Measurements from ENCODE around the gene ZBTB8A. TPM values are rescaled to one million over a fixed set of nuclear protein-coding genes. Genes with fewer than 3 reads are reported as not detected.

ZBTB8A gene
- total RNA-seq, result 10 to 100 TPM in 1 of 4 donors, 1 to 10 TPM in 3; 2.2 to 21.1 (median 6.6) TPM

DNA sequence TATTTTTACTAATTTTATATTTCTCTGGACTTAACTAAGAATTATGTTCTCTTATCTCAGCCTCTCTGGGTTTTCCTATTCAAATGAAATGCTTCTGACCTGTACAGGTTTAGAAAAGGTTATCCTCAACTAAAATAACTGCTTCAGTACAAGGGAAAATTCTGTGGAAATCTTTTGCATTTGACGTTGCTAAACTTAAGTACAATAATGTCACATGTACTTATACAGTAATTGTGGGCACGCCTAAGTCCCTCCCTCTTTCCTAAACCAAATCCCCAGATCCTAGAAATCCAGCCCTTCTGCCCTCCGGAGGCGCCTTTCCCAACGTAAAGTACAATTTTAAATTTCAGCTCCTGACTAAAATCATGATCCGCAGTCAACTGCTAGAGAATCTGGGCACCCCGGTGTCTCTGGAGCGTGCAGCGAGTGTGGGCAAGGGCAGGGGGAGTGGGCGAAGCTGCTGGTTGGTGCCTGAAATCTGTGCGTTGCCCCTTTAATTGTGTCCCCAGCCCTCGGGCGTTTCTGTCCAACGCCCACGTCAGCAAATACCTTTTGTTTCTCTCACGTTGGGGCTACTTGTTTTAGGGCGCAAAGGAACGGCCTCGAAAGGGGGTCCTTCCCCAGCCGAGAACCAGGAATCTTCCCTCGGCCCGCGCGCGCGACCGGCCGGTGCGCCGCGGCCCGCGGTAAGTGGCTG, at the start of gene ZBTB8A:
ZBTB8A (plus strand) TSS at position 541 of the 697 bp plus-strand sequence. CDS start 53,505 bp downstream, outside the sequence.
- no peak for TF ChIP-seq EP300 (IDR thresholded peaks at IDR 0.05; ENCODE audit: low read depth)
- TF ChIP-seq, protein P1, sequence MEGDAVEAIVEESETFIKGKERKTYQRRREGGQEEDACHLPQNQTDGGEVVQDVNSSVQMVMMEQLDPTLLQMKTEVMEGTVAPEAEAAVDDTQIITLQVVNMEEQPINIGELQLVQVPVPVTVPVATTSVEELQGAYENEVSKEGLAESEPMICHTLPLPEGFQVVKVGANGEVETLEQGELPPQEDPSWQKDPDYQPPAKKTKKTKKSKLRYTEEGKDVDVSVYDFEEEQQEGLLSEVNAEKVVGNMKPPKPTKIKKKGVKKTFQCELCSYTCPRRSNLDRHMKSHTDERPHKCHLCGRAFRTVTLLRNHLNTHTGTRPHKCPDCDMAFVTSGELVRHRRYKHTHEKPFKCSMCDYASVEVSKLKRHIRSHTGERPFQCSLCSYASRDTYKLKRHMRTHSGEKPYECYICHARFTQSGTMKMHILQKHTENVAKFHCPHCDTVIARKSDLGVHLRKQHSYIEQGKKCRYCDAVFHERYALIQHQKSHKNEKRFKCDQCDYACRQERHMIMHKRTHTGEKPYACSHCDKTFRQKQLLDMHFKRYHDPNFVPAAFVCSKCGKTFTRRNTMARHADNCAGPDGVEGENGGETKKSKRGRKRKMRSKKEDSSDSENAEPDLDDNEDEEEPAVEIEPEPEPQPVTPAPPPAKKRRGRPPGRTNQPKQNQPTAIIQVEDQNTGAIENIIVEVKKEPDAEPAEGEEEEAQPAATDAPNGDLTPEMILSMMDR (IDR thresholded peaks at IDR 0.05), result peak in 1 of 5 experiments; percentile 13
- TF ChIP-seq POLR2AphosphoS5 (IDR thresholded peaks at IDR 0.05), result peak in 2 of 3 donors; percentile 52
- TF ChIP-seq POLR2A (IDR thresholded peaks at IDR 0.05), result peak; percentile 21
- H3K36me3 ChIP-seq, result no peaks in the 10 kb centered on the region
- peak; percentile 64 for DNase-seq
- H3K27ac ChIP-seq, result peak within 1 kb of the TSS; percentile 82 to 90 (median 86)
- in situ Hi-C loops (cut with MboI; ENCODE audit: low pct_ligation_motif_present in 1 of 4, low pct_unique_long_range_greater_than_20kb in 1 of 4, low sequenced_read_pairs in 3 of 4) (no loop called here), intact Hi-C loops (cut with DNase I; ENCODE audit: low total_unique reads) (no loop called here)
- 0 to 1% methylated on average over 6 to 17 of the region's 33 CpGs for WGBS, 2 donors (ENCODE audit: low coverage in 1 of 2)
- H3K27me3 ChIP-seq, result no peaks in the 10 kb centered on the region
- peak within 1 kb of the TSS; percentile 48 to 71 (median 62) for H3K4me3 ChIP-seq
- H3K9me3 ChIP-seq, result no peaks in the 10 kb centered on the region
- peaks cover 0 to 20% (median 9%) of the 10 kb centered on the region in 4 donors for H3K4me1 ChIP-seq

DNA sequence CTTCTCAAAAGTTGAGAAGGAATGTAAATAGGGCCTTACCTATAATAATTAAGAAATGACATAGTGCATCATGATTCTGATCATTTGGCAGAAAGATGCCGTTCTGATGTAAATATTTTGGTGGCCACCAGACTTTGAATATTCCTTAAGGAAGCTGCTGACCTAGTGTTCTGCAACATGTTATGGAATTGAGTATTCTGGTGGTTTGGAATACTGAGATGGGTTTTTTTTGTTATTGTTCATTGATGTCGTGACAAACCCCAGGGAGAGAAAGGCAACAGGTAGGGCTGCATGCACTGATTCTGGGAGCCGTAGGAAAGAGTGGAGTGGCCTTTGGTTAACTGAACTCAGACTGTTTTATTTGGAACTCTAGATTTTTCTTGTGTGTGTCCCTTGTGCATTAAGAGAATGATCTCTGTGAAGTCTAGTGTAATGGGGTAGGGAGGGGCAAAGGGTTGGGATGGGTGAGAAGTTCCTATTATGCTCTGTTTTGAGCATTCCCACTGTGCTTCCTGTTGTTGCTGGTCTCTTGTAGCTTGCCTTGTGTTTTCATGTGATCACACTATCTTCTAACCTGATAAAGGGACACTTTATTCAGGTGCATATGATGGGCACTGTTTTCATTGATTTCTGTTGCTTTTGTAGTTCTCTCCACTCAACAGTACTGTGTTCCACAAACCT, 49.3 kb upstream of the ZBTB8A start:
- 67 to 83% methylated on average over 1 to 3 of the region's 3 CpGs for WGBS, 2 donors (ENCODE audit: low coverage in 1 of 2)
- Histone ChIP-seq H3K9me3 (no peaks in the 10 kb centered on the region), H3K27me3 (no peaks in the 10 kb centered on the region), H3K27ac (no peak overlapping the region), H3K36me3 (no peaks in the 10 kb centered on the region), H3K4me1 (peaks cover 0 to 7% (median 0%) of the 10 kb centered on the region in 4 donors), H3K4me3 (no peak overlapping the region)
- DNase-seq, result no peak
- intact Hi-C loops (cut with DNase I; ENCODE audit: low total_unique reads), result no loop called here
- TF ChIP-seq EP300 (IDR thresholded peaks at IDR 0.05; ENCODE audit: low read depth) (no peak), POLR2AphosphoS5 (IDR thresholded peaks at IDR 0.05) (no peak), POLR2A (IDR thresholded peaks at IDR 0.05) (no peak)
- TF ChIP-seq, protein P1 (IDR thresholded peaks at IDR 0.05), result no peak
- in situ Hi-C loops (cut with MboI; ENCODE audit: low pct_ligation_motif_present in 1 of 4, low pct_unique_long_range_greater_than_20kb in 1 of 4, low sequenced_read_pairs in 3 of 4), result no loop called here

- WGBS, 2 donors (ENCODE audit: low coverage in 1 of 2), result 79 to 100% methylated on average over 2 of the region's 2 CpGs
- H3K4me3 ChIP-seq, result no peak overlapping the region
- in situ Hi-C loops (cut with MboI; ENCODE audit: low pct_ligation_motif_present in 1 of 4, low pct_unique_long_range_greater_than_20kb in 1 of 4, low sequenced_read_pairs in 3 of 4), result no loop called here
- no peaks in the 10 kb centered on the region for H3K27me3 ChIP-seq
- no peak for DNase-seq
- no peak for TF ChIP-seq POLR2A (IDR thresholded peaks at IDR 0.05)
- TF ChIP-seq EP300 (IDR thresholded peaks at IDR 0.05; ENCODE audit: low read depth), result no peak
- intact Hi-C loops (cut with DNase I; ENCODE audit: low total_unique reads), result no loop called here
- no peak overlapping the region for H3K27ac ChIP-seq
- no peaks in the 10 kb centered on the region for H3K36me3 ChIP-seq
- H3K4me1 ChIP-seq, result peaks cover 0 to 5% (median 0%) of the 10 kb centered on the region in 4 donors
- no peaks in the 10 kb centered on the region for H3K9me3 ChIP-seq
Measured at GRCh38 chr1:32491386-32491785, 47.8 kb upstream of the ZBTB8A start.

DNA sequence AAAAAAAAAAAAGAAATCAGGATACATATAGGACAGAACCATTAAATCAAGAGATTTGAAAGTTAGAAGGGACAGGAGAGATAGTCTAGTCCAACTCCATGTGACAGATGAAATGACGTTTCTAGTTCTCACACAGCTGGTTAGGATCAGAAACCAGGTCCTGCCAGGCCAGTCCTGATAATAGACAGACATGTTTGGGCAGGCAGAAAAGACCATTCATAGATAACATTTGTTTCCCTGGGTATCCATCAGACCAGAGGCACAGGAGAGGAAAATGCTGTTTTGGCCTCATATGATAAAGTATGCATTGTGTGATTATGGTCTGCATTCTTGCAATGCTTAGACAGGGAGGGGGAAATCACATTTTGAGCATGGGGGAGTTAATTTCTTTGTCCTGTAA, 45.0 kb upstream of the ZBTB8A start:
- no peak overlapping the region for H3K27ac ChIP-seq
- TF ChIP-seq, protein P1 (IDR thresholded peaks at IDR 0.05), result no peak
- no peak for TF ChIP-seq EP300 (IDR thresholded peaks at IDR 0.05; ENCODE audit: low read depth)
- TF ChIP-seq POLR2A (IDR thresholded peaks at IDR 0.05), result no peak
- TF ChIP-seq POLR2AphosphoS5 (IDR thresholded peaks at IDR 0.05), result no peak
- H3K27me3 ChIP-seq, result no peaks in the 10 kb centered on the region
- intact Hi-C loops (cut with DNase I; ENCODE audit: low total_unique reads), result no loop called here
- no peaks in the 10 kb centered on the region for H3K36me3 ChIP-seq
- no peak for DNase-seq
- WGBS, 2 donors (ENCODE audit: low coverage in 1 of 2), result 43 to 74% methylated on average over 1 of the region's 1 CpG
- no peaks in the 10 kb centered on the region for H3K9me3 ChIP-seq
- in situ Hi-C loops (cut with MboI; ENCODE audit: low pct_ligation_motif_present in 1 of 4, low pct_unique_long_range_greater_than_20kb in 1 of 4, low sequenced_read_pairs in 3 of 4), result no loop called here
- H3K4me1 ChIP-seq, result peaks cover 0 to 3% (median 0%) of the 10 kb centered on the region in 4 donors
- no peak overlapping the region for H3K4me3 ChIP-seq

All from transverse colon (tissue), 4 donors.